Stimulated activated CD8-positive, alpha-beta memory T cell treated with anti-CD3 and anti-CD28 coated beads, Interleukin-12 subunit alpha, Interleukin-12 subunit beta, amount 100 ng/mL, for 4 hours (primary cell): ENCODE data around the gene RPL19.
"Not testable (repeated sequence)": the region's sequence is repeated elsewhere in the genome, so short reads cannot be mapped to it uniquely, and the experiment has no call there.

Experiments
- DNase-seq: peaks from one replicate; pipeline ENCODE4 v3.0.0-alpha.2; 2020; ENCODE audit warnings: low read depth

RPL19 gene

DNA sequence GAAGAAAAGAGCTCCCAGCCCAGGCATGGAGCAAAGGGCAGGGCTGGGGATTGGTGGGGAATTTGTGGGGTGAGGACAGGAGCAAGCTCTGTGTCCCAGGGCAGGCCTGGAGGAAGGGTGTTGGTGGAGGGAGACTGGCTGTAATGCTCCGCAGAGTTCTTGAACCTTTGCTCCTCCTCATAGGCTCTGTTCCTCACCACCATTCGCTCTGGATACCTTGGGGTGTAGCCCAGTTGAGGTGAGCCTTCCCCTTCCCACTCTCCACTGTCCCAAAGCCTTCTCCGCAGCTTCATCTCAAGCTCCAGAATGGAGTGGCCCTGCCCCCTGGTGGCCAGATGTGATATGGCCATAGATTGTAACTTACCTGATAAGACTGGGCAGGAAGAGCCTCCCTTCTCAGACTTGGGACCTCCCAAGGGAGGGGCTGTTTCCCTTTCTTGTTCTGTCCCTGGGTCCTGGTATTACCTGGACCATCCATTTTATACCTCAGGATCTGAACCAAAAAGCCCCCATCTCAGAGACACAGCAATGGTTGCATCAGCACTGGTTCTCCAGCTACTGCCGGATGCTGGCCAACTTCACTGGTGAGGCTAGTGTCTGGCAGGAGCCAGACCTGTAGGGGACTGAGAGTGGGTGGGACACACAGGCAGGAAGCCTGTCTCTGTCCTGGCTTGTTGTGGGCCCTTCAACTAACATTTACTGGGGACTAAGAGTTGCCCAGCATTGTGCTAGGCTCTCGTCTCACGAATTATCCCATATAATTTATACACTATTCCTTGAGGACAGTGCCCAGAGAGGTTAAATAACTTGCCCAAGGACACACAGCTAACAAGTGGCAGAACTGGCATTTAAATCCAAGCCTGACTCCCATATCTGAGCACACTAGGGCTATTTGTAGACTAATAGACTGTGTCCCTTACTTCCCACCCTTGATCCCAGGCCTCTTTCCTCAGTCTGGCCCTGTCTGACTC is 44.8 kb downstream of the RPL19 start:
- peak; percentile 69 for DNase-seq

DNA sequence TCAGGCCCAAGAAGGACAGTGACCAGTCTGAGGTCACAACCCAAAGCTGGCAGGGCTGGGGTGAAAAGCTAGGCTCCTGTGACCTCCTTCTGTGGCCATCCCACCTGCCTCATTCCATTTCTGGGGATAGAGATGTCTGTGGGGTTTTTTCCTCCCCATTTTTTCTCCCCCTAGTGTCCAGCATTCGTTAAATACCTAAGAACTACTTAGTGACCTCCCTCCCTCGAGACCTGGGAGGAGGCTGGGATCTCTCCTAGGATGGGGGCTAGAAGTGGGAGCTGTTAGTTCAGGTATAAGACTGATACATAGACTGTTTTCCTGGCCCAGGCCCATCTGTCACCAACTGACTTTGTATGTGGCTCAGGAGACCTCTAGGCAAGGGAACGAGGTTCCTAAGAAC is 46.2 kb downstream of the RPL19 start:
- no peak for DNase-seq

DNA sequence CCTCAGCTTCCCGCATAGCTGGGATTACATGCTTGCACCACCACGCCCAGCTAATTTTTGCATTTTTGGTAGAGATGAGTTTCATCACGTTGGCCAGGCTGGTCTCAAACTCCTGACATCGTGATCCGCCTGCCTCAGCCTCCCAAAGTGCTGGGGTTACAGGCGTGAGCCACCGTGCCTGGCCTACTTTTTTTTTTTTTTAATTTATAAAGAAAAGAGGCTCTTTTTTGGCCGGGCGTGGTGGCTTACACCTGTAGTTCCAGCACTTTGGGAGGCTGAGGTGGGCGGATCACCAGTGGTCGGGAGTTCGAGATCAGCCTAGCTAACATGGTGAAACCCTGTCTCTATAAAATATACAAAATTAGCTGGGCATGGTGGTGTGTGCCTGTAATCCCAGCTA is 50.0 kb downstream of the RPL19 start:
- DNase-seq, result not testable (repeated sequence)

DNA sequence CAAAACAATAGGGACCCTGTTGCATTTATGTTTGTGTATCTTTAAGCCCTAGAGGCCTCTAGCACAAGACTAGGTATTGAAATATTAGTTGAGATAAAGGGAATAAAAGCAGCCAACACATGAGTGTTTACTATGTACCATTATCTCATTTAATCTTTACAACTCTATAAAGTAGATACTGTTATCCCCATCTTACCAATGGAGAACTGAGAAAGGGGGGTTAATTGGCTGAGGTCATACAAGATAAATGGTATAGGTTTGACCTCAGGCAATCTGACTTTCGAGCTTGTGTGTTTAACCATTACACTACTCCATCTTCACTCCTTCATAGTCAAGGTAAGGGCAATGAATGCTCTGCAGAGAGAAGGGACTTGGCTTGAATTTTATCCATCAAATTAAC is 51.9 kb downstream of the RPL19 start:
- DNase-seq, result no peak

DNA sequence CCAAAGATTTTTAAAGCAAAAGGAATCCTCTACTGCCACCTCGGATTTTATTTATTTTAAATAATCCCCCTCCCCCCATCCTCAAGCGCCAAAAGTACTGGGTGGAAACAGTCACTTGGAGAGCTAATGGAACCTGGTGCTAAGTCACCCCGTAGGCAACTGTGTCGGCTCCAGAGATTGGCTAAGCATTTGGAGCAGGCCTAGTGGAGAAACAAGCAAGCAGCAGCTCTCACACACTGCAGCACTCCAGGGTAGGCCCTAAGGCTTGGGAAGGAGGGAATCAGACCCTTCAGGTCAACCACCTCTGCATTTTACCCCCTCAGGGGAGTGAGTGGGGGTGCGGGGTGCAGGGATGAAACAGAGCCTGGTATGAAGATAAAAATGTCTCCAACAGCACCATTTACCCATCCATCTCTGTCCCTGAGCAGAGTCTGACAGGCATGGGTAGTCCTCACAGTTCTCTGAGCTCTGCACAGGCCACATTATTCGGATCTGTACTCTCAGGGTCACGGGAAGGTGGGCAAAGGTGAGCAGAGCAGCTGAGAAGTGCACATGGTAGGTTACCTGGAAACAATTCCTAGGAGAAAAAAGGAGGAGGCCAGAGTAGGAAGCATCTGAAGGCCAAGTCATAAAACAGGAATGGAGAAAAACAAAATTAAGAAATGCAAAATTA is 52.8 kb downstream of the RPL19 start:
- no peak for DNase-seq
